ENCODE results near the gene UQCRQ.

The UQCRQ gene

DNA sequence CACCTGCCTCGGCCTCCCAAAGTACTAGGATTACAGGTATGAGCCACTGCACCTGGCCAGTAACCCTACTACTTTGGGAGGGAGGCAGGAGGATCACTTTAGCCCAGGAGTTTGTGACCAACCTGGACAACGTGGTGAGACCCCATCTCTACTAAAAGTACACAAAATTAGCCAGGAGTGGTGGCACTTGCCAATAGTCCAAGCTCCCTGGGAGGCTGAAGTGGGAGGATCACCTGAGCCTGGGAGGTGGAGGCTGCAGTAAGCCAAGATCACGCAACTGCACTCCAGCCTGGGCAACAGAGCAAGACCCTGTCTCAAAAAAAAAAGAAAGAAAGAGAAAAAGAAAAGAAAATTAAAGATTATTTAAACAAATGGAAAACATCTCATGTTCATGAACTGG is 10.4 kb upstream of the UQCRQ start:
- TF ChIP-seq, protein P1, sequence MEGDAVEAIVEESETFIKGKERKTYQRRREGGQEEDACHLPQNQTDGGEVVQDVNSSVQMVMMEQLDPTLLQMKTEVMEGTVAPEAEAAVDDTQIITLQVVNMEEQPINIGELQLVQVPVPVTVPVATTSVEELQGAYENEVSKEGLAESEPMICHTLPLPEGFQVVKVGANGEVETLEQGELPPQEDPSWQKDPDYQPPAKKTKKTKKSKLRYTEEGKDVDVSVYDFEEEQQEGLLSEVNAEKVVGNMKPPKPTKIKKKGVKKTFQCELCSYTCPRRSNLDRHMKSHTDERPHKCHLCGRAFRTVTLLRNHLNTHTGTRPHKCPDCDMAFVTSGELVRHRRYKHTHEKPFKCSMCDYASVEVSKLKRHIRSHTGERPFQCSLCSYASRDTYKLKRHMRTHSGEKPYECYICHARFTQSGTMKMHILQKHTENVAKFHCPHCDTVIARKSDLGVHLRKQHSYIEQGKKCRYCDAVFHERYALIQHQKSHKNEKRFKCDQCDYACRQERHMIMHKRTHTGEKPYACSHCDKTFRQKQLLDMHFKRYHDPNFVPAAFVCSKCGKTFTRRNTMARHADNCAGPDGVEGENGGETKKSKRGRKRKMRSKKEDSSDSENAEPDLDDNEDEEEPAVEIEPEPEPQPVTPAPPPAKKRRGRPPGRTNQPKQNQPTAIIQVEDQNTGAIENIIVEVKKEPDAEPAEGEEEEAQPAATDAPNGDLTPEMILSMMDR (IDR thresholded peaks at IDR 0.05; ENCODE audit: borderline replicate concordance, extremely low read depth, low read length, poor library complexity, severe bottlenecking) = no peak
- TF ChIP-seq EZH2 (IDR thresholded peaks at IDR 0.05; ENCODE audit: borderline replicate concordance, low read depth, low read length, severe bottlenecking) = no peak
- H3K27me3 ChIP-seq (ENCODE audit: insufficient read depth, low read length, poor library complexity) = no peaks in the 10 kb centered on the region
- no peak overlapping the region for H3K4me3 ChIP-seq (ENCODE audit: low read depth in 1 of 2, low read length in 2 of 2)
- ATAC-seq (ENCODE audit: insufficient read depth, low read depth) (no peak), DNase-seq (no peak)
- no peaks in the 10 kb centered on the region for H4K20me1 ChIP-seq (ENCODE audit: insufficient read depth, low read length)
- peaks cover 6% of the 10 kb centered on the region for H3K4me1 ChIP-seq (ENCODE audit: insufficient read depth, low read length)
- H3K9ac ChIP-seq (ENCODE audit: low read depth, low read length) = no peak overlapping the region
- no peak overlapping the region for H3K4me2 ChIP-seq (ENCODE audit: insufficient read depth, low read length)
- H2AFZ ChIP-seq (ENCODE audit: low read depth, low read length) = no peak overlapping the region
- H3K9me3 ChIP-seq (ENCODE audit: insufficient read depth, low read length, severe bottlenecking) = no peaks in the 10 kb centered on the region
- H3K79me2 ChIP-seq (ENCODE audit: insufficient read depth, low read length) = no peaks in the 10 kb centered on the region
- H3K36me3 ChIP-seq (ENCODE audit: insufficient read depth, low read length) = no peaks in the 10 kb centered on the region
- no peak overlapping the region for H3K27ac ChIP-seq (ENCODE audit: low read length)

DNA sequence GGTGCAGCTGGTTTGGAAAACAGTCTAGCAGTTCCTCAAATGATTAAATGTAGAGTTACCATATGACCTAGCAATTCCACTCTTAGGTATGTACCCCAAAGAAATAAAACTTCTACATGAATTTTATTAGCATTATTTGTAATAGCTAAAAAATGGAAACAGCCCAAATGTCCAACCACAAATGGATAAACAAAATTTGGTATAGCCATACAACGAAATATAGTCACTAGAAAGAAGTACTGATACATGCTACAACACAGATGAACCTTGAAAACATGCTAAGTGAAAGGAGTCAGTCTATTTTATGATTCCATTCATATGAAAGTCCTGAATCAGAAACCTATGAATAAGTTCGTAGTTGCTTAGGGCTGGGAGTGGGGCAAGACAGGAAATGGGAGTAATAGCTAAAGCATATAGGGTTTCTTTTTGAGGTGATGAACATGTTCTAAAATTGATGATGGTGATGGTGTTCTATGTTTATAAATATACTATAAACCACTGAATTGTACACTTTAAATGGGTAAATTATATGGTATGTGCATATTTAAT is 6.5 kb upstream of the UQCRQ start:
- Histone ChIP-seq H3K36me3 (ENCODE audit: insufficient read depth, low read length) (no peaks in the 10 kb centered on the region), H3K9ac (ENCODE audit: low read depth, low read length) (no peak overlapping the region), H2AFZ (ENCODE audit: low read depth, low read length) (no peak overlapping the region), H4K20me1 (ENCODE audit: insufficient read depth, low read length) (no peaks in the 10 kb centered on the region), H3K27me3 (ENCODE audit: insufficient read depth, low read length, poor library complexity) (no peaks in the 10 kb centered on the region), H3K79me2 (ENCODE audit: insufficient read depth, low read length) (no peaks in the 10 kb centered on the region), H3K4me2 (ENCODE audit: insufficient read depth, low read length) (no peak overlapping the region), H3K4me3 (ENCODE audit: low read depth in 1 of 2, low read length in 2 of 2) (no peak overlapping the region), H3K4me1 (ENCODE audit: insufficient read depth, low read length) (no peaks in the 10 kb centered on the region), H3K27ac (ENCODE audit: low read length) (no peak overlapping the region), H3K9me3 (ENCODE audit: insufficient read depth, low read length, severe bottlenecking) (no peaks in the 10 kb centered on the region)
- TF ChIP-seq, protein P1 (IDR thresholded peaks at IDR 0.05; ENCODE audit: borderline replicate concordance, extremely low read depth, low read length, poor library complexity, severe bottlenecking) = no peak
- no peak for ATAC-seq (ENCODE audit: insufficient read depth, low read depth)
- DNase-seq = no peak

DNA sequence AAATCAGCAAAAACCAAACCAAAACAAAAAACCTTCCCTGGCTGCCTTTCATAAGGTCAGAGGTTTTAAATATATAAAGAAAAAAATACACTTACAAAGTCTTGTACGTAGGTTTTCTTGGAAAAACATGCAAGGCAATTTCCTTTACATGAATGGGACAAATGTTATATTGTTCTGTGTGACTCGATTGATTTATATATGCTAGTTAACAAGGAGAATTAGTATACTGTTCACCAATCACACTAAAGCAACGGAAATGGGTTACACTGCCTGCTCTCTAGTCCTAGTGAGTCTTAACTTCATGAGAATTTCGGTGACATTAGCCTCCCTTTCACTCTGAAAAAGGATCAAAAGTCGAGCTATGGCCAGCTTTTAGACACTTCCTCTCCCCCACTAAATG is 5.7 kb upstream of the UQCRQ start:
- no peaks in the 10 kb centered on the region for H3K9me3 ChIP-seq (ENCODE audit: insufficient read depth, low read length, severe bottlenecking)
- TF ChIP-seq, protein P1 (IDR thresholded peaks at IDR 0.05; ENCODE audit: borderline replicate concordance, extremely low read depth, low read length, poor library complexity, severe bottlenecking) = no peak
- no peak for TF ChIP-seq EZH2 (IDR thresholded peaks at IDR 0.05; ENCODE audit: borderline replicate concordance, low read depth, low read length, severe bottlenecking)
- H3K4me2 ChIP-seq (ENCODE audit: insufficient read depth, low read length) = no peak overlapping the region
- peaks cover 6% of the 10 kb centered on the region for H3K4me1 ChIP-seq (ENCODE audit: insufficient read depth, low read length)
- H3K9ac ChIP-seq (ENCODE audit: low read depth, low read length) = no peak overlapping the region
- no peaks in the 10 kb centered on the region for H3K36me3 ChIP-seq (ENCODE audit: insufficient read depth, low read length)
- H4K20me1 ChIP-seq (ENCODE audit: insufficient read depth, low read length) = no peaks in the 10 kb centered on the region
- H3K4me3 ChIP-seq (ENCODE audit: low read depth in 1 of 2, low read length in 2 of 2) = no peak overlapping the region
- DNase-seq = no peak
- H3K79me2 ChIP-seq (ENCODE audit: insufficient read depth, low read length) = no peaks in the 10 kb centered on the region
- ATAC-seq (ENCODE audit: insufficient read depth, low read depth) = no peak
- H2AFZ ChIP-seq (ENCODE audit: low read depth, low read length) = no peak overlapping the region
- no peaks in the 10 kb centered on the region for H3K27me3 ChIP-seq (ENCODE audit: insufficient read depth, low read length, poor library complexity)
- no peak overlapping the region for H3K27ac ChIP-seq (ENCODE audit: low read length)
